Naive thymus-derived CD4-positive, alpha-beta T cell (primary cell): ENCODE data around the gene C1QTNF2. TPM values are rescaled to one million over a fixed set of nuclear protein-coding genes. Genes with fewer than 3 reads are reported as not detected.

Experiments
- ATAC-seq: fragments of 150-1000 bp; cut with Tn5 transposase; 2 replicates; pipeline ENCODE4 v1.10.0; 2021; ENCODE audit warnings: mild to moderate bottlenecking, moderate library complexity
- CTCF ChIA-PET: fragments of 350-600 bp; sonication (Branson Sonifier 250); formaldehyde crosslinking; loops from one replicate; lab custom pipeline; 2021; ENCODE audit warnings: antibody characterized with exemption; lab: Charles Lee
- POLR2A ChIA-PET: fragments of 350-600 bp; sonication (Branson Sonifier 250); formaldehyde crosslinking; loops from one replicate; lab custom pipeline; 2021; ENCODE audit warnings: antibody characterized with exemption, inconsistent platforms; lab: Charles Lee
- DNase-seq, 9 donors: peaks; one replicate each; pipeline versions ENCODE4 v3.0.0 to v3.0.0-alpha.2; 2020 to 2022; ENCODE audit warnings: mixed read lengths in 1 of 9
- H3K27ac ChIP-seq: one replicate; pipeline ENCODE4 v1.7.0; 2013; ENCODE audit warnings: mild to moderate bottlenecking, low read depth, low read length, moderate library complexity
- H3K27me3 ChIP-seq, 2 donors: one replicate each; pipeline ENCODE4 v1.7.0; 2013; ENCODE audit warnings: low read length in 2 of 2, mild to moderate bottlenecking in 2 of 2, moderate library complexity in 2 of 2; ENCODE audit not compliant: control insufficient read depth in 2 of 2, insufficient read depth in 2 of 2
- H3K36me3 ChIP-seq, 3 experiments: 1 replicate in 2 of 3; 2 replicates in 1 of 3; pipeline ENCODE4 v1.7.0; 2013; ENCODE audit warnings: low read length in 3 of 3, mild to moderate bottlenecking in 3 of 3, moderate library complexity in 1 of 3; ENCODE audit not compliant: insufficient read depth in 3 of 3, control insufficient read depth in 2 of 3
- H3K4me1 ChIP-seq, 2 donors: one replicate each; pipeline ENCODE4 v1.7.0; 2013; ENCODE audit warnings: low read length in 2 of 2, mild to moderate bottlenecking in 2 of 2, moderate library complexity in 1 of 2; ENCODE audit not compliant: control insufficient read depth in 2 of 2, insufficient read depth in 2 of 2
- H3K4me3 ChIP-seq: 2 replicates; pipeline ENCODE4 v1.7.0; 2013; ENCODE audit warnings: mild to moderate bottlenecking, low read length
- H3K9me3 ChIP-seq, 3 experiments: 1 replicate in 2 of 3; 2 replicates in 1 of 3; pipeline ENCODE4 v1.7.0; 2013; ENCODE audit warnings: low read length in 3 of 3; ENCODE audit not compliant: control insufficient read depth in 2 of 3
- H3K27ac Mint-ChIP-seq, 9 donors: one replicate each; pipeline ENCODE4 v1.8.0; 2020 to 2022; ENCODE audit warnings: mixed read lengths in 9 of 9, mild to moderate bottlenecking in 8 of 9, moderate library complexity in 5 of 9, inconsistent platforms in 2 of 9
- H3K27me3 Mint-ChIP-seq, 5 donors: one replicate each; pipeline ENCODE4 v1.8.0; 2021 to 2022; ENCODE audit warnings: mixed read lengths in 5 of 5, mild to moderate bottlenecking in 1 of 5
- H3K36me3 Mint-ChIP-seq, 5 donors: one replicate each; pipeline ENCODE4 v1.8.0; 2020 to 2022; ENCODE audit warnings: mixed read lengths in 5 of 5, mild to moderate bottlenecking in 3 of 5, inconsistent platforms in 1 of 5
- H3K4me1 Mint-ChIP-seq, 7 donors: one replicate each; pipeline ENCODE4 v1.8.0; 2020 to 2022; ENCODE audit warnings: mixed read lengths in 7 of 7, mild to moderate bottlenecking in 3 of 7, inconsistent platforms in 1 of 7
- H3K4me3 Mint-ChIP-seq, 10 donors: one replicate each; pipeline ENCODE4 v1.8.0; 2020 to 2022; ENCODE audit warnings: mild to moderate bottlenecking in 10 of 10, mixed read lengths in 10 of 10, moderate library complexity in 6 of 10, inconsistent platforms in 2 of 10
- H3K9me3 Mint-ChIP-seq, 11 donors: one replicate each; pipeline ENCODE4 v1.8.0; 2020 to 2022; ENCODE audit warnings: mixed read lengths in 11 of 11, mild to moderate bottlenecking in 4 of 11, inconsistent platforms in 1 of 11, moderate library complexity in 1 of 11
- intact Hi-C, 2 donors: fragments of 100-400 bp; cut with micrococcal nuclease; formaldehyde crosslinking; loops; one replicate each; pipeline ENCODE4 v1.15.1; 2023
- polyA plus RNA-seq, 2 donors: library from polyadenylated mRNA; unstranded; fragments of 300-500 nt; fragmentation: Illumina TruSeq; gene quantifications; one replicate each; pipeline ENCODE4 v1.2.3, GENCODE V29; 2021
- total RNA-seq, 6 experiments: library from RNA in 5 of 6; stranded (reverse) in 5 of 6; gene quantifications; 1 replicate in 5 of 6; 2 replicates in 1 of 6; pipeline ENCODE4 v1.2.3 and lab custom pipeline; 2021 to 2026

C1QTNF2 gene, protein sequence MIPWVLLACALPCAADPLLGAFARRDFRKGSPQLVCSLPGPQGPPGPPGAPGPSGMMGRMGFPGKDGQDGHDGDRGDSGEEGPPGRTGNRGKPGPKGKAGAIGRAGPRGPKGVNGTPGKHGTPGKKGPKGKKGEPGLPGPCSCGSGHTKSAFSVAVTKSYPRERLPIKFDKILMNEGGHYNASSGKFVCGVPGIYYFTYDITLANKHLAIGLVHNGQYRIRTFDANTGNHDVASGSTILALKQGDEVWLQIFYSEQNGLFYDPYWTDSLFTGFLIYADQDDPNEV
- total RNA-seq (not detected), polyA plus RNA-seq (not detected), total RNA-seq (lab: John Stamatoyannopoulos, UW) (not detected)

DNA sequence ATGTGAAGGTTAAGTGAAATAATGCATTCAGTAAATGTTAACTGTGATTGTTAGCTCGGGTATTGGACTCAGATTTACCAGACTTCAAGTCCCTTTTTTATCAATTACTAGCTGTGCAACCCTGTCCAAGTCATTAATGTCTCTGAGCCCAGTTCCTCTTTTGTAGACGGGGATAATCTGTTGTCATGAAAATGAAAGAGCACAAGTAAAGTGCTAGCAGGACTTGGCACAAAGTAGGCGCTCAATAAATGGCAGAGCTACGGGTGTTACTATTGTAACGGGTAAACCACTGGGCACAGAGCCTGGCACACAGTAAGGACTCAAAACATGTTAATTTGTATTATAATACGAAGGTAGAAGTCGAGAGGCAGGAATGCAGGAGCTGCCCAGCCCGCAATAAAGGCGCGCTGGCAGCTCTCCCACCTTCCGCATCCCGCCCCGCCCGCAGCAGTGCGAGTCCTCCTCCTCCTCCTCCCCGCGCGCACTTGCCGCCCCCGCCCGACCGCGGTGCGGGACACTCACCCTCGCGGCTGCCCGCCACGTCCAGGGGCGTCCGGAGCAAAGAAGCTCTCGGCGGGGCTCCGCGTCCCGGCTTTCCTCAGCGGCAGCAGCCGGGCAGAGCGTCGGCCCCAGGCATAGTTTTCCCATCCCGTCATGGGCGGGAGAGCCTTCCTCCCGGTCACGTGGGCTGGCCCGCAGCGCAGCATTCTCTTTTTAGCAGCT, at the start of gene C1QTNF2:
C1QTNF2 (minus strand) TSS at position 637 of the 723 bp plus-strand sequence. CDS start 15,615 bp downstream, outside the sequence.
- peaks cover 0 to 23% of the 10 kb centered on the region in 2 donors for H3K27me3 ChIP-seq
- ChIA-PET CTCF (no interaction called here), POLR2A (no interaction called here)
- peak within 1 kb of the TSS; percentile 33 for H3K4me3 ChIP-seq
- Mint-ChIP-seq H3K36me3 (peaks cover 0 to 4% (median 0%) of the 10 kb centered on the region in 5 donors), H3K27ac (peak within 1 kb of the TSS in 1 of 9 donors; percentile 12), H3K4me3 (peak within 1 kb of the TSS; percentile 63 to 81 (median 66)), H3K4me1 (peaks cover 6 to 20% (median 17%) of the 10 kb centered on the region in 7 donors), H3K27me3 (peaks cover 72 to 78% (median 77%) of the 10 kb centered on the region in 5 donors), H3K9me3 (no peaks in the 10 kb centered on the region)
- peak in 1 of 9 donors; percentile 26 for DNase-seq
- H3K9me3 ChIP-seq = no peaks in the 10 kb centered on the region
- intact Hi-C loops = no loop called here
- no peak within 1 kb of the TSS for H3K27ac ChIP-seq
- ATAC-seq = peak; percentile 27
- H3K4me1 ChIP-seq = peaks cover 0 to 5% of the 10 kb centered on the region in 2 donors
- H3K36me3 ChIP-seq = no peaks in the 10 kb centered on the region

DNA sequence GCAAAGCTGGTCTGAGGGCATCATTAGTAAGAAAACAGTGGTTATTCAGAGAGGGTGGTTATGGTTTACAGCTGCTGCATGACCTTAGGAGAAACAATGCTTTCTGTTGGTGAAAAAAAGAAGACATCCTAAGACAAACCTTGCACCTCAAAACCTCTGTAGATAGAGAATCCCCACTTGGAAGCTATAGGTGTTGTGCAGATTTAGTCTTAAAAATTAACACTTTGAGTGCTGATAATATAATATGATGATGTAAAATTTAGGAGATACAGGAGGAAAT, 49.8 kb upstream of the C1QTNF2 start:
- Histone ChIP-seq H3K4me3 (no peak overlapping the region), H3K9me3 (no peaks in the 10 kb centered on the region), H3K36me3 (peaks cover 0 to 5% (median 0%) of the 10 kb centered on the region in 3 experiments), H3K27me3 (no peaks in the 10 kb centered on the region), H3K27ac (no peak overlapping the region), H3K4me1 (peaks cover 23 to 40% of the 10 kb centered on the region in 2 donors)
- Mint-ChIP-seq H3K36me3 (peaks cover 3 to 13% (median 12%) of the 10 kb centered on the region in 5 donors), H3K27ac (peak overlapping the region in 8 of 9 donors; percentile 95 to 100 (median 98)), H3K9me3 (peaks cover 0 to 5% (median 0%) of the 10 kb centered on the region in 11 donors), H3K4me3 (peak overlapping the region; percentile 64 to 100 (median 96)), H3K4me1 (peaks cover 49 to 91% (median 88%) of the 10 kb centered on the region in 7 donors), H3K27me3 (no peaks in the 10 kb centered on the region)
- ATAC-seq (no peak), DNase-seq (no peak)
- intact Hi-C loops = loop anchor here (5.0 kb wide), 3 partner anchors 87 to 1213 kb away; partner anchors contain the start of gene RNF145 (in 1 of the 2)
- POLR2A ChIA-PET = interaction anchor here (4.3 kb wide), 1 partner anchor 19 kb away, joined by 22 read pairs; no protein-coding TSS in a partner anchor
- CTCF ChIA-PET = interaction anchor here (0.6 to 4.5 kb wide), 2 partner anchors 19 to 220 kb away, joined by 3 to 42 read pairs; no protein-coding TSS in a partner anchor

DNA sequence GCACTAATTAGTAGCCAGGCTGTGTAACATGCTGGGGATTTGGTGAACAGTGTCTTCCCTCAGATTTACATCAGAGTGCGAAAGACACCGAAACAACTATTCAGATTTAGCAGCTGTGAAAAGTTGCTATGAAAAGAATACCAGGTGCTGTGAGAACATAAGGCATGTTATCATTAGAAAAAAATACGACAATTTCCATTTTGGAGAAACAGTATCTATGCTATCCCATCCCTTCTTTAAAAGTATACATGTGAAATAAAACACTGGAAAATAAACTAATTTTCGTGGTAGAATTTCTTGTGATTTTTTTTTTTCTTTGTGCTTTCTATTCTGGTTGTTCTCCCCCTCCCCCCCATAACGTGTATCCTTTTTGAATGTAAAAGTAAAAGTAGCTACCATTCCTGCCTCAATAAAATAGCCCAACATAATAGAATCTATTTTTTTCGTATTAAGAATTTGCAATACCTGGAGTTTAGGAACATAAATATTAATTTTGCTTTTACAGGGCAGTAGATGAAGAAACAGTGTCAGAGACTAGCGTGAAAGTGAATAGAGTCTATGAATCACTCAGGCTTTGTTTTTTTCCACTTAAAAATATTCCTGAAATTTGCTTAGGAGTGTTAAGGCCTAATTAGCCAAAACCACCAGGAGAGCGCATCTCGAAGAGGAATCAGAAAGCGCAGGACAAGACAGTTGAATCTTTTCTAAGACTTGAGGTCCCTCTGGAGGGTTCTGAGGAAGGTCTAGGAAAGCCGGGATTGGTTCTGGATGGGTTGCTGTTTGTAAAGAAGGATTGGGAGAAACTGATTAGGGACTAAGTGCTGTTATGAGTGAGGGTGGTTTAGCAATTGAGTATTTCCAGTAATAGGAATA, 49.3 kb upstream of the C1QTNF2 start:
- peak overlapping the region; percentile 91 to 100 (median 96) for H3K4me3 Mint-ChIP-seq
- H3K9me3 Mint-ChIP-seq = peaks cover 0 to 5% (median 0%) of the 10 kb centered on the region in 11 donors
- intact Hi-C loops = loop anchor here (1.0 to 10.0 kb wide), 11 partner anchors 19 to 1212 kb away; partner anchors contain the start of genes PWWP2A (in 2 of the 2), RNF145 (in 2 of the 2), TTC1 (in 2 of the 2) and UBLCP1 (in 2 of the 2)
- Histone ChIP-seq H3K4me1 (peaks cover 23 to 35% of the 10 kb centered on the region in 2 donors), H3K4me3 (peak overlapping the region; percentile 94), H3K9me3 (no peaks in the 10 kb centered on the region), H3K27ac (peak overlapping the region; percentile 98), H3K27me3 (no peaks in the 10 kb centered on the region), H3K36me3 (peaks cover 0 to 5% (median 0%) of the 10 kb centered on the region in 3 experiments)
- POLR2A ChIA-PET = interaction anchor here (0.7 to 4.3 kb wide), 11 partner anchors 10 to 421 kb away, joined by 3 to 22 read pairs (median 5); partner anchors contain the start of genes PWWP2A and TTC1
- DNase-seq (no peak), ATAC-seq (no peak)
- peak overlapping the region; percentile 95 to 100 (median 98) for H3K27ac Mint-ChIP-seq
- H3K27me3 Mint-ChIP-seq = no peaks in the 10 kb centered on the region
- CTCF ChIA-PET = interaction anchor here (0.6 to 4.5 kb wide), 6 partner anchors 12 to 1867 kb away, joined by 3 to 42 read pairs (median 3); partner anchors contain the start of gene FAM200C
- peaks cover 6 to 17% (median 11%) of the 10 kb centered on the region in 5 donors for H3K36me3 Mint-ChIP-seq
- H3K4me1 Mint-ChIP-seq = peaks cover 47 to 91% (median 86%) of the 10 kb centered on the region in 7 donors

DNA sequence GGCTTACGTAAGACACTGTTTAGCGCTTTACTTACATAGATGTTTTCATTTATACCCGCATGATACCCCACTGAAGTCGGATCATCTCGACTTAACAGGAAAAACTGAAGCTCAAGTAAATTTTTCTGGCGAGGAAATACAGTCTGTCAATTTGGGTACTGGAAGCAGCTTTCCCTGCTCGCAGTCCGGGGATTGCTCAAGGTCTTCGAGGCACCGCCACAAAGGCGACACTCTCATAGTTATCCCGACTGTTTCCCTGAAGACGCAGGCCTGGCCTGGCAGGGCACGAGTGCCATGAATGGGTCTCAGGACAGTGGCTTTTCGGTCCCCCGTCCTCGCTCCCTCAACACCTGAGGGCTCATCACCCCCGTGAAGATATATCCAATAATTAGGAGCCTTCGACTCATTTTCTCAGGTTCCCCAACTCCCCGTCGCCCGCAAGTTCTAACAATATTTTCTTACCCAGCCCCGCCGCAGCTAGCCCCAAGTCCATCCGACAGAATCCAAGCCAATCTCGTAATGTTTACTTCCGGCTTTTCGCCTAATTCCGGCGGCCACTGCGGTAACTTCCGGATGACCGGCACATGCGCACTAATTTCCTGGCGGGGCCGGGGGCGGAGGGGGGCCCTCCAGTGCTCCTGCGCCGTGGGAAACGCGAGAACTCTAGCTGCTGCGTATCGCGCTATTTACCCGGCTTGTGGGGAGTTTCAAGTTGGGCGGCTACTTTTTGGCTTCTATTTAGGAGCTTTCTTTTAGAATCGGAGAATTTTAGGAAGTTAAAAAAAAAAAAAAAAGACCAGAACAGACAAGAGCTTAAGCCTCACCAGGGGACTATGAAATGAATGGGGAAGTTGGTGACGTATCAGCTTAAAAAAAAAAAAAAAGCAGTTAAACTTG, 48.4 kb upstream of the C1QTNF2 start, which contains the start of gene SLU7:
SLU7 (minus strand) TSS at position 521 of the 897 bp plus-strand sequence. CDS start 3,787 bp downstream, outside the sequence.
- peak within 1 kb of the TSS; percentile 91 to 100 (median 96) for H3K4me3 Mint-ChIP-seq
- ChIA-PET CTCF (interaction anchor here (0.6 to 4.5 kb wide), 5 partner anchors 12 to 1866 kb away, joined by 3 to 42 read pairs (median 3); partner anchors contain the start of gene FAM200C), POLR2A (interaction anchor here (0.5 to 4.3 kb wide), 15 partner anchors 11 to 420 kb away, joined by 3 to 22 read pairs (median 5); partner anchors contain the start of genes PWWP2A and TTC1)
- peak within 1 kb of the TSS; percentile 94 for H3K4me3 ChIP-seq
- H3K36me3 Mint-ChIP-seq = peaks cover 6 to 17% (median 7%) of the 10 kb centered on the region in 5 donors
- peak within 1 kb of the TSS; percentile 95 to 100 (median 98) for H3K27ac Mint-ChIP-seq
- H3K9me3 Mint-ChIP-seq = peaks cover 0 to 5% (median 0%) of the 10 kb centered on the region in 11 donors
- peak; percentile 86 for ATAC-seq
- no peaks in the 10 kb centered on the region for H3K9me3 ChIP-seq
- H3K4me1 ChIP-seq = peaks cover 23 to 28% of the 10 kb centered on the region in 2 donors
- H3K4me1 Mint-ChIP-seq = peaks cover 45 to 85% (median 79%) of the 10 kb centered on the region in 7 donors
- H3K27ac ChIP-seq = peak within 1 kb of the TSS; percentile 98
- intact Hi-C loops = loop anchor here (1.0 to 10.0 kb wide), 8 partner anchors 19 to 1210 kb away; partner anchors contain the start of genes PWWP2A (in 2 of the 2), TTC1 (in 2 of the 2), UBLCP1 (in 2 of the 2) and FAM200C (in 1 of the 2)
- peaks cover 0 to 8% (median 5%) of the 10 kb centered on the region in 3 experiments for H3K36me3 ChIP-seq
- H3K27me3 Mint-ChIP-seq = no peaks in the 10 kb centered on the region
- peak; percentile 80 to 93 (median 91) for DNase-seq
- no peaks in the 10 kb centered on the region for H3K27me3 ChIP-seq
